ENCODE results near the gene LRP2.

- TF ChIP-seq POLR2A (IDR thresholded peaks at IDR 0.05) (no peak), POLR2AphosphoS5 (IDR thresholded peaks at IDR 0.05) (no peak), CTCF (IDR thresholded peaks at IDR 0.05) (no peak), EP300 (IDR thresholded peaks at IDR 0.05) (no peak)
Observed at GRCh38 chr2:169358016-169358415, 4.3 kb downstream of the LRP2 start.

Measured in stomach (tissue), 4 donors.